ENCODE measurements around the gene SCMH1. TPM values are rescaled to one million over a fixed set of nuclear protein-coding genes. Genes with fewer than 3 reads are reported as not detected.

The SCMH1 gene
- total and polyA plus RNA-seq, 2 experiments from 2014 or later: 15.0 to 19.4 TPM

DNA sequence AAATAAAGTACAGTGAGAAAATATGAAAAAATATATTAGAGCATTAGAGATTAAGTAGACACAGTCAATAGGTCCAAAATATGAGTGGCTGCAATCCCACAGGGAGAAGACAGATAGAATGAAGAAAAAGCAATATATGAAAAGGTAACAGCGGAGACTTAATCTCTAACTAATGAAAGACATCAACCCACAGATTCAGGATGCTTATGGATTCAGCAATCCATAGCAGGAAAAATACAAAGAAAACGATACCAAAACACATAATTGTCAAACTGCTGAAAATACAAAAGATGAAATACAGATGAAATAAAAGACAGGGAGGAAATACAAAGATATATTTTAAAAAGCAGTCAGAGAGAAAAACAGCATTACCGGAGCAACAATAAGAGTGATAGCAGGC is 163.9 kb downstream of the SCMH1 start:
- DNase-seq (ENCODE audit: low spot score) (no peak), ATAC-seq (no peak)
- H3K4me3 Mint-ChIP-seq: no peak overlapping the region
- Histone ChIP-seq H3K79me2 (replicated peaks; ENCODE audit: insufficient read depth) (no peaks in the 10 kb centered on the region), H3K36me3 (ENCODE audit: insufficient read depth) (no peaks in the 10 kb centered on the region), H3K27ac (ENCODE audit: low read depth) (no peak overlapping the region), H3K4me2 (no peak overlapping the region), H2AFZ (no peak overlapping the region), H3K4me1 (ENCODE audit: insufficient read depth) (no peaks in the 10 kb centered on the region), H4K20me1 (replicated peaks; ENCODE audit: insufficient read depth) (no peaks in the 10 kb centered on the region), H3K27me3 (ENCODE audit: insufficient read depth) (no peaks in the 10 kb centered on the region), H3K9me2 (ENCODE audit: insufficient read depth) (no peaks in the 10 kb centered on the region; the same call in 1 of the 2 replicates), H3K4me3 (no peak overlapping the region), H3F3A (replicated peaks; ENCODE audit: low read depth) (no peaks in the 10 kb centered on the region)
- no peaks in the 10 kb centered on the region; the same call in 2 of the 3 replicates for H3K9me3 Mint-ChIP-seq
- TF ChIP-seq, protein P1, sequence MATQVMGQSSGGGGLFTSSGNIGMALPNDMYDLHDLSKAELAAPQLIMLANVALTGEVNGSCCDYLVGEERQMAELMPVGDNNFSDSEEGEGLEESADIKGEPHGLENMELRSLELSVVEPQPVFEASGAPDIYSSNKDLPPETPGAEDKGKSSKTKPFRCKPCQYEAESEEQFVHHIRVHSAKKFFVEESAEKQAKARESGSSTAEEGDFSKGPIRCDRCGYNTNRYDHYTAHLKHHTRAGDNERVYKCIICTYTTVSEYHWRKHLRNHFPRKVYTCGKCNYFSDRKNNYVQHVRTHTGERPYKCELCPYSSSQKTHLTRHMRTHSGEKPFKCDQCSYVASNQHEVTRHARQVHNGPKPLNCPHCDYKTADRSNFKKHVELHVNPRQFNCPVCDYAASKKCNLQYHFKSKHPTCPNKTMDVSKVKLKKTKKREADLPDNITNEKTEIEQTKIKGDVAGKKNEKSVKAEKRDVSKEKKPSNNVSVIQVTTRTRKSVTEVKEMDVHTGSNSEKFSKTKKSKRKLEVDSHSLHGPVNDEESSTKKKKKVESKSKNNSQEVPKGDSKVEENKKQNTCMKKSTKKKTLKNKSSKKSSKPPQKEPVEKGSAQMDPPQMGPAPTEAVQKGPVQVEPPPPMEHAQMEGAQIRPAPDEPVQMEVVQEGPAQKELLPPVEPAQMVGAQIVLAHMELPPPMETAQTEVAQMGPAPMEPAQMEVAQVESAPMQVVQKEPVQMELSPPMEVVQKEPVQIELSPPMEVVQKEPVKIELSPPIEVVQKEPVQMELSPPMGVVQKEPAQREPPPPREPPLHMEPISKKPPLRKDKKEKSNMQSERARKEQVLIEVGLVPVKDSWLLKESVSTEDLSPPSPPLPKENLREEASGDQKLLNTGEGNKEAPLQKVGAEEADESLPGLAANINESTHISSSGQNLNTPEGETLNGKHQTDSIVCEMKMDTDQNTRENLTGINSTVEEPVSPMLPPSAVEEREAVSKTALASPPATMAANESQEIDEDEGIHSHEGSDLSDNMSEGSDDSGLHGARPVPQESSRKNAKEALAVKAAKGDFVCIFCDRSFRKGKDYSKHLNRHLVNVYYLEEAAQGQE (IDR thresholded peaks at IDR 0.05; ENCODE audit: unreplicated experiment): no peak
- no peak for TF ChIP-seq CREB1 (CRISPR knock-in tag; IDR thresholded peaks at IDR 0.05; ENCODE audit: low read depth)
- H3K36me3 Mint-ChIP-seq (ENCODE audit: low read depth): no peaks in the 10 kb centered on the region
- H3K27ac Mint-ChIP-seq: no peak overlapping the region
- H3K4me1 Mint-ChIP-seq: no peaks in the 10 kb centered on the region
- H3K27me3 Mint-ChIP-seq (ENCODE audit: insufficient read depth, low read depth, poor library complexity): no peaks in the 10 kb centered on the region

DNA sequence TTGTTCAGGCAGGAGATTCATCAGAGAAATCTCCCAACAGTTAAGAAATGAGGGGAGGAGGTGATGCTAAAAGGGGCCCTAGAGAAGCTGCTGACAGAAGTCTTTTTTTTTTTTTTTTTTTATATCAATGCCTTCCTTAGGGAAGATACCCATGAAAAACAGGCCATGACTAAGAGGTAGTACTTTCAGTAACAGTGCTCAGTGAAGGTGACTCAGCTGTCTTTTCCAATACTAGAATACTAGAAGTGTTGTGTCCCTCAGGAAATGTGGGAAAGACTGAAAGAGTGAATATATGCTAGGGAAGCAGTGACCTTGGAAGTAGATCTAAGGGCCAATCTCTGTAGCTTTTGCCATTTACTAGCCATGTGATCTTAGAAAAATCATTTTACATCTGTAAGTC is 168.1 kb downstream of the SCMH1 start:
- H3K36me3 Mint-ChIP-seq (ENCODE audit: low read depth): no peaks in the 10 kb centered on the region
- H4K20me1 ChIP-seq (replicated peaks; ENCODE audit: insufficient read depth): no peaks in the 10 kb centered on the region
- H3K9me2 ChIP-seq (ENCODE audit: insufficient read depth): no peaks in the 10 kb centered on the region; the same call in 1 of the 2 replicates
- H3K4me1 Mint-ChIP-seq: no peaks in the 10 kb centered on the region
- DNase-seq (ENCODE audit: low spot score) (no peak), ATAC-seq (no peak)
- H2AFZ ChIP-seq: no peak overlapping the region
- H3K27ac ChIP-seq (ENCODE audit: low read depth): no peak overlapping the region
- H3K36me3 ChIP-seq (ENCODE audit: insufficient read depth): no peaks in the 10 kb centered on the region
- no peaks in the 10 kb centered on the region for H3K9me3 Mint-ChIP-seq
- no peaks in the 10 kb centered on the region for H3K4me1 ChIP-seq (ENCODE audit: insufficient read depth)
- no peak overlapping the region for H3K4me3 ChIP-seq
- no peak overlapping the region for H3K4me2 ChIP-seq
- no peak overlapping the region for H3K4me3 Mint-ChIP-seq
- H3K27ac Mint-ChIP-seq: no peak overlapping the region
- H3F3A ChIP-seq (replicated peaks; ENCODE audit: low read depth): no peaks in the 10 kb centered on the region
- H3K79me2 ChIP-seq (replicated peaks; ENCODE audit: insufficient read depth): no peaks in the 10 kb centered on the region
- no peak for TF ChIP-seq EZH2 (IDR thresholded peaks at IDR 0.05; ENCODE audit: low read depth, unreplicated experiment)
- no peak for TF ChIP-seq JUNB (IDR thresholded peaks at IDR 0.05; ENCODE audit: unreplicated experiment)
- TF ChIP-seq NANOG (IDR thresholded peaks at IDR 0.05; ENCODE audit: borderline replicate concordance): no peak
- TF ChIP-seq EZH2phosphoT487 (IDR thresholded peaks at IDR 0.05; ENCODE audit: unreplicated experiment): no peak
- TF ChIP-seq, protein P1 (IDR thresholded peaks at IDR 0.05; ENCODE audit: unreplicated experiment): no peak
- no peak for TF ChIP-seq ZNF331 (CRISPR knock-in tag; IDR thresholded peaks at IDR 0.05; ENCODE audit: low read depth)
- TF ChIP-seq STAT1 (IDR thresholded peaks at IDR 0.05; ENCODE audit: unreplicated experiment): no peak
- no peak for TF ChIP-seq CREB1 (CRISPR knock-in tag; IDR thresholded peaks at IDR 0.05; ENCODE audit: low read depth)
- TF ChIP-seq, protein P2, sequence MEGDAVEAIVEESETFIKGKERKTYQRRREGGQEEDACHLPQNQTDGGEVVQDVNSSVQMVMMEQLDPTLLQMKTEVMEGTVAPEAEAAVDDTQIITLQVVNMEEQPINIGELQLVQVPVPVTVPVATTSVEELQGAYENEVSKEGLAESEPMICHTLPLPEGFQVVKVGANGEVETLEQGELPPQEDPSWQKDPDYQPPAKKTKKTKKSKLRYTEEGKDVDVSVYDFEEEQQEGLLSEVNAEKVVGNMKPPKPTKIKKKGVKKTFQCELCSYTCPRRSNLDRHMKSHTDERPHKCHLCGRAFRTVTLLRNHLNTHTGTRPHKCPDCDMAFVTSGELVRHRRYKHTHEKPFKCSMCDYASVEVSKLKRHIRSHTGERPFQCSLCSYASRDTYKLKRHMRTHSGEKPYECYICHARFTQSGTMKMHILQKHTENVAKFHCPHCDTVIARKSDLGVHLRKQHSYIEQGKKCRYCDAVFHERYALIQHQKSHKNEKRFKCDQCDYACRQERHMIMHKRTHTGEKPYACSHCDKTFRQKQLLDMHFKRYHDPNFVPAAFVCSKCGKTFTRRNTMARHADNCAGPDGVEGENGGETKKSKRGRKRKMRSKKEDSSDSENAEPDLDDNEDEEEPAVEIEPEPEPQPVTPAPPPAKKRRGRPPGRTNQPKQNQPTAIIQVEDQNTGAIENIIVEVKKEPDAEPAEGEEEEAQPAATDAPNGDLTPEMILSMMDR (conservative IDR thresholded peaks at IDR 0.05; ENCODE audit: low read depth in 2 of 2): no peak
- no peak for TF ChIP-seq POLR2AphosphoS5 (IDR thresholded peaks at IDR 0.05; ENCODE audit: low read depth)
- H3K27me3 ChIP-seq (ENCODE audit: insufficient read depth): no peaks in the 10 kb centered on the region
- H3K27me3 Mint-ChIP-seq (ENCODE audit: insufficient read depth, low read depth, poor library complexity): peaks cover 3% of the 10 kb centered on the region
